Measurements from ENCODE around the gene MECR. TPM values are rescaled to one million over a fixed set of nuclear protein-coding genes. Genes with fewer than 3 reads are reported as not detected.

MECR gene
- total and polyA plus RNA-seq, 2 experiments from 2014 or later, result 41.4 to 60.0 TPM

GRCh38 chr1:29234471-29234870 is 3.7 kb upstream of the MECR start:
- Histone ChIP-seq H3K4me1 (ENCODE audit: low read depth) (no peaks in the 10 kb centered on the region), H3K27ac (no peak overlapping the region), H3K36me3 (no peaks in the 10 kb centered on the region), H3K4me3 (no peak overlapping the region), H3K27me3 (peaks cover 17% of the 10 kb centered on the region), H3K9me3 (ENCODE audit: low read depth) (no peaks in the 10 kb centered on the region)
- TF ChIP-seq, protein P1, sequence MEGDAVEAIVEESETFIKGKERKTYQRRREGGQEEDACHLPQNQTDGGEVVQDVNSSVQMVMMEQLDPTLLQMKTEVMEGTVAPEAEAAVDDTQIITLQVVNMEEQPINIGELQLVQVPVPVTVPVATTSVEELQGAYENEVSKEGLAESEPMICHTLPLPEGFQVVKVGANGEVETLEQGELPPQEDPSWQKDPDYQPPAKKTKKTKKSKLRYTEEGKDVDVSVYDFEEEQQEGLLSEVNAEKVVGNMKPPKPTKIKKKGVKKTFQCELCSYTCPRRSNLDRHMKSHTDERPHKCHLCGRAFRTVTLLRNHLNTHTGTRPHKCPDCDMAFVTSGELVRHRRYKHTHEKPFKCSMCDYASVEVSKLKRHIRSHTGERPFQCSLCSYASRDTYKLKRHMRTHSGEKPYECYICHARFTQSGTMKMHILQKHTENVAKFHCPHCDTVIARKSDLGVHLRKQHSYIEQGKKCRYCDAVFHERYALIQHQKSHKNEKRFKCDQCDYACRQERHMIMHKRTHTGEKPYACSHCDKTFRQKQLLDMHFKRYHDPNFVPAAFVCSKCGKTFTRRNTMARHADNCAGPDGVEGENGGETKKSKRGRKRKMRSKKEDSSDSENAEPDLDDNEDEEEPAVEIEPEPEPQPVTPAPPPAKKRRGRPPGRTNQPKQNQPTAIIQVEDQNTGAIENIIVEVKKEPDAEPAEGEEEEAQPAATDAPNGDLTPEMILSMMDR (IDR thresholded peaks at IDR 0.05; ENCODE audit: low read depth, low read length), result no peak
- DNase-seq (ENCODE audit: low read depth in 1 of 2, low spot score in 1 of 2), result no peak

- TF ChIP-seq, protein P1 (IDR thresholded peaks at IDR 0.05; ENCODE audit: low read depth, low read length), result no peak
- H3K9me3 ChIP-seq (ENCODE audit: low read depth), result no peaks in the 10 kb centered on the region
- H3K27ac ChIP-seq, result no peak overlapping the region
- H3K27me3 ChIP-seq, result peaks cover 17% of the 10 kb centered on the region
- no peak overlapping the region for H3K4me3 ChIP-seq
- DNase-seq (ENCODE audit: low read depth in 1 of 2, low spot score in 1 of 2), result no peak
- H3K4me1 ChIP-seq (ENCODE audit: low read depth), result no peaks in the 10 kb centered on the region
- H3K36me3 ChIP-seq, result no peaks in the 10 kb centered on the region
Observed at GRCh38 chr1:29233693-29234092, 3.0 kb upstream of the MECR start.

DNA sequence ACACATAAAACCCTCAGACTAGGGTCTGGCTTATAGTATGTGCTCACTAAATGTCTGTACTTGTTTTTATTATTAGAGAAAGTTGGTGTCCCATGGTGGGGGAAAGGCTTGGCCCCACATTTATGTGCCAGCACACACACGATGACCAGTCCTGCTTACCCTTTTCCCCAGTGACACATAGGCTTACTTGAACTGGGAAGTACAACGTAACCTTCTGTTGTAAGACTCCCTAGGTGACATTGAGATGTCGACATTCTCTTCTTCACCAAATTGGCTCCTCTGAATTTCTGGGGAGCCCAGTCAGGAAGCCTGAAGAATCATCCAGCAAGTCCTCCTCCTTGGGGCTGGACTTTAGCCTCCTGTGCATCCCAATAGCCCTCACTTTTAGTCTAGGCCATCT is 1.7 kb upstream of the MECR start:
- peaks cover 17% of the 10 kb centered on the region for H3K27me3 ChIP-seq

GRCh38 chr1:29230204-29230552 is 556 bp downstream of the MECR start:
- Histone ChIP-seq H3K9me3 (ENCODE audit: low read depth) (no peaks in the 10 kb centered on the region), H3K36me3 (no peaks in the 10 kb centered on the region), H3K4me1 (ENCODE audit: low read depth) (no peaks in the 10 kb centered on the region), H3K4me3 (peak overlapping the region; percentile 69), H3K27me3 (peaks cover 6% of the 10 kb centered on the region), H3K27ac (no peak overlapping the region)
- DNase-seq (ENCODE audit: low read depth in 1 of 2, low spot score in 1 of 2), result no peak
- TF ChIP-seq, protein P1 (IDR thresholded peaks at IDR 0.05; ENCODE audit: low read depth, low read length), result no peak

More for the DNA sequence above, 1.7 kb upstream of the MECR start:
- Histone ChIP-seq H3K4me3 (no peak overlapping the region), H3K4me1 (ENCODE audit: low read depth) (no peaks in the 10 kb centered on the region), H3K27ac (no peak overlapping the region), H3K9me3 (ENCODE audit: low read depth) (no peaks in the 10 kb centered on the region), H3K36me3 (no peaks in the 10 kb centered on the region)
- no peak for DNase-seq (ENCODE audit: low read depth in 1 of 2, low spot score in 1 of 2)
- TF ChIP-seq, protein P1 (IDR thresholded peaks at IDR 0.05; ENCODE audit: low read depth, low read length), result no peak

GRCh38 chr1:29227511-29227910 is 3.2 kb downstream of the MECR start:
- H3K4me1 ChIP-seq (ENCODE audit: low read depth), result no peaks in the 10 kb centered on the region
- H3K27me3 ChIP-seq, result no peaks in the 10 kb centered on the region
- TF ChIP-seq, protein P1 (IDR thresholded peaks at IDR 0.05; ENCODE audit: low read depth, low read length), result no peak
- H3K36me3 ChIP-seq, result no peaks in the 10 kb centered on the region
- no peak for DNase-seq (ENCODE audit: low read depth in 1 of 2, low spot score in 1 of 2)
- no peak overlapping the region for H3K27ac ChIP-seq
- no peak overlapping the region for H3K4me3 ChIP-seq
- no peaks in the 10 kb centered on the region for H3K9me3 ChIP-seq (ENCODE audit: low read depth)

DNA sequence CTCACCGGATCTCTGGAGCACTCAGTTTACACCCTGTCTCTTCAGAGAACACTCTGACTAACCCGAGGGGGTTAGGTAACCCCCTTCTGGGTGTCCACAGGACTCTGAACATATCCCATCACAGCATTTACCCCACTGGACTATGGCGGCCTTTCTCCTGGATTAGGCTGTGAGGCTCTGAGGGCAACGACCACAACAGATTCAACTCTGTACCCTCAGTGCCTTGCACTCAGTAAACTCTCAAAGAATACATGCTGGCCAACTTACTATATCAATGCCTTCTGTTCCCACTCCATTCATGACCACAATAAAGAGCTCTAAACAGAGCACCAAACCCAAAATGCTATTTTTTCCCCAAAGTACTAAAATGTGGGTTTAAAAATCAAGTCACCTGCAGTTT is 5.4 kb downstream of the MECR start:
- no peaks in the 10 kb centered on the region for H3K36me3 ChIP-seq
- no peaks in the 10 kb centered on the region for H3K9me3 ChIP-seq (ENCODE audit: low read depth)
- TF ChIP-seq, protein P1 (IDR thresholded peaks at IDR 0.05; ENCODE audit: low read depth, low read length), result no peak
- no peaks in the 10 kb centered on the region for H3K4me1 ChIP-seq (ENCODE audit: low read depth)
- no peaks in the 10 kb centered on the region for H3K27me3 ChIP-seq
- H3K27ac ChIP-seq, result no peak overlapping the region
- no peak overlapping the region for H3K4me3 ChIP-seq
- DNase-seq (ENCODE audit: low read depth in 1 of 2, low spot score in 1 of 2), result no peak
